Retinal pigment epithelial cell (primary cell): ENCODE results near the gene NBAS.
"Not testable (repeated sequence)": the region's sequence is repeated elsewhere in the genome, so short reads cannot be mapped to it uniquely, and the experiment has no call there.

ENCODE experiments used
- DNase-seq: peaks from one replicate; pipeline ENCODE4 v3.0.0-alpha.2; 2010; ENCODE audit warnings: low read depth
- H3K4me3 ChIP-seq: 2 replicates; pipeline ENCODE4 v1.5.1; 2011; ENCODE audit warnings: mild to moderate bottlenecking, low read length, control low read depth, moderate library complexity
- CTCF ChIP-seq: conservative IDR thresholded peaks from 2 replicates; pipeline ENCODE4 v1.5.1; 2011; ENCODE audit warnings: low read depth, low read length, control low read depth, inconsistent platforms

NBAS gene

GRCh38 chr2:15408759-15409158 is 152.4 kb downstream of the NBAS start:
- no peak overlapping the region for H3K4me3 ChIP-seq
- no peak for DNase-seq
- TF ChIP-seq CTCF = no peak

- H3K4me3 ChIP-seq = no peak overlapping the region
- DNase-seq = no peak
Measured at GRCh38 chr2:15407666-15408065, 153.5 kb downstream of the NBAS start.

GRCh38 chr2:15404511-15404910 is 156.6 kb downstream of the NBAS start:
- not testable (repeated sequence) for DNase-seq, H3K4me3 ChIP-seq

More at GRCh38 chr2:15407666-15408065, 153.5 kb downstream of the NBAS start:
- no peak for TF ChIP-seq CTCF

GRCh38 chr2:15400240-15400826 is 160.8 kb downstream of the NBAS start:
- H3K4me3 ChIP-seq = no peak overlapping the region
- TF ChIP-seq CTCF = no peak
- DNase-seq = no peak

- no peak for DNase-seq
- no peak for TF ChIP-seq CTCF
- no peak overlapping the region for H3K4me3 ChIP-seq
Measured at GRCh38 chr2:15399241-15399640, 161.9 kb downstream of the NBAS start.

GRCh38 chr2:15391751-15392150 is 169.4 kb downstream of the NBAS start:
- no peak for DNase-seq
- H3K4me3 ChIP-seq = no peak overlapping the region
- no peak for TF ChIP-seq CTCF

GRCh38 chr2:15389895-15390294 is 171.2 kb downstream of the NBAS start:
- DNase-seq = no peak
- no peak for TF ChIP-seq CTCF
- no peak overlapping the region for H3K4me3 ChIP-seq

- no peak for TF ChIP-seq CTCF
Measured at GRCh38 chr2:15389326-15389700, 171.8 kb downstream of the NBAS start.

More at GRCh38 chr2:15389326-15389700, 171.8 kb downstream of the NBAS start:
- no peak overlapping the region for H3K4me3 ChIP-seq
- DNase-seq = no peak
